Kidney epithelial cell (primary cell): ENCODE results near the gene VAV1. TPM values are rescaled to one million over a fixed set of nuclear protein-coding genes. Genes with fewer than 3 reads are reported as not detected.
"Not testable (repeated sequence)": the region's sequence is repeated elsewhere in the genome, so short reads cannot be mapped to it uniquely, and the experiment has no call there.

Experiments
- DNase-seq: peaks from one replicate; pipeline ENCODE4 v3.0.0-alpha.2; 2010; ENCODE audit warnings: low read depth
- H3K27me3 ChIP-seq: 2 replicates; pipeline ENCODE4 v1.6.0; 2011; ENCODE audit warnings: low read length; ENCODE audit not compliant: control insufficient read depth, insufficient read depth
- H3K36me3 ChIP-seq: 2 replicates; pipeline ENCODE4 v1.5.1; 2011; ENCODE audit warnings: low read length; ENCODE audit not compliant: control insufficient read depth, insufficient read depth
- H3K4me3 ChIP-seq: 2 replicates; pipeline ENCODE4 v1.5.1; 2011; ENCODE audit warnings: low read depth, mild to moderate bottlenecking, control low read depth, low read length
- CTCF ChIP-seq: IDR thresholded peaks from 2 replicates; pipeline ENCODE4 v1.5.1; 2011; ENCODE audit warnings: mild to moderate bottlenecking, moderate library complexity, low read length, control low read depth, inconsistent platforms; ENCODE audit not compliant: insufficient read depth, poor library complexity, severe bottlenecking
- total RNA-seq: library from RNA; depleted of rRNA; stranded (reverse); fragments of >200 nt; gene quantifications from 2 replicates; pipeline ENCODE4 v1.2.3, GENCODE V29; 2015

Gene VAV1
- total RNA-seq, 1 donor from 2014 or later, result 0.50 TPM

- DNase-seq, result no peak
- H3K4me3 ChIP-seq, result peak overlapping the region; percentile 2
- TF ChIP-seq CTCF, result peak; percentile 40
These were observed 19.1 kb upstream of the VAV1 start for GRCh38 chr19:6753178-6754031.

GRCh38 chr19:6754136-6754535 is 18.4 kb upstream of the VAV1 start:
- H3K36me3 ChIP-seq, result no peaks in the 10 kb centered on the region
- DNase-seq, result no peak
- H3K4me3 ChIP-seq, result no peak overlapping the region
- H3K27me3 ChIP-seq, result no peaks in the 10 kb centered on the region
- TF ChIP-seq CTCF, result no peak

More at GRCh38 chr19:6753178-6754031, 19.1 kb upstream of the VAV1 start:
- H3K36me3 ChIP-seq, result no peaks in the 10 kb centered on the region
- no peaks in the 10 kb centered on the region for H3K27me3 ChIP-seq

- Histone ChIP-seq H3K36me3 (no peaks in the 10 kb centered on the region), H3K27me3 (no peaks in the 10 kb centered on the region), H3K4me3 (no peak overlapping the region)
- no peak for DNase-seq
- TF ChIP-seq CTCF, result no peak
These were observed 17.6 kb upstream of the VAV1 start for GRCh38 chr19:6754653-6755463.

- DNase-seq, result no peak
- no peak for TF ChIP-seq CTCF
These were observed 11.9 kb upstream of the VAV1 start for GRCh38 chr19:6760606-6761005.

GRCh38 chr19:6761053-6761676 is 11.3 kb upstream of the VAV1 start:
- H3K27me3 ChIP-seq, result no peaks in the 10 kb centered on the region
- TF ChIP-seq CTCF, result no peak
- H3K4me3 ChIP-seq, result no peak overlapping the region
- H3K36me3 ChIP-seq, result peaks cover 1% of the 10 kb centered on the region
- no peak for DNase-seq

More at GRCh38 chr19:6760606-6761005, 11.9 kb upstream of the VAV1 start:
- peaks cover 1% of the 10 kb centered on the region for H3K36me3 ChIP-seq
- no peaks in the 10 kb centered on the region for H3K27me3 ChIP-seq
- no peak overlapping the region for H3K4me3 ChIP-seq

DNA sequence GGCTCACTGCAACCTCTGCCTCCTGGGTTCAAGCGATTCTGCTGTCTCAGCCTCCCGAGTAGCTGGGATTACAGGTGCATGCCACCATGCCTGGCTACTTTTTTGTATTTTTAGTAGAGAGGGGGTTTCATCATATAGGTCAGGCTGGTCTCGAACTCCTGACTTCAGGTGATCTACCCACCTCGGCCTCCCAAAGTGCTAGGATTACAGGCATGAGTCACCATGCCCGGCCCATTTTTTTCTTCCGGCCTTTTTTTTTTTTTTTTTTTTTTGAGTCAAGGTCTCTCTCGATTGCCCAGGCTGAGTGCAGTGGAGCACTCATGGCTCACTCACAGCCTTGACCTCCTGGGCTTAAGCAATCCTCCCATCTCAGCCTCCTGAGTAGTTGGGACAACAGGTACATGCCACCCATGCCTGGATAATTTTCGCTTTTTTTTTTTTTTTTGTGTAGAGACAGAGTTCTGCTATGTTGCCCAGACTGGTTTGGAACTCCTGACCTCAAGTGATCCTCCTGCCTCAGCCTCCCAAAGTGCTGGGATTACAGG is 10.2 kb upstream of the VAV1 start:
- H3K27me3 ChIP-seq, result not testable (repeated sequence)

More for the DNA sequence above, 10.2 kb upstream of the VAV1 start:
- not testable (repeated sequence) for H3K4me3 ChIP-seq, DNase-seq, H3K36me3 ChIP-seq
